MG63 (cell line): ENCODE results near the gene GRM6. TPM values are rescaled to one million over a fixed set of nuclear protein-coding genes. Genes with fewer than 3 reads are reported as not detected.

ENCODE experiments used
- DNase-seq: peaks from one replicate; pipeline ENCODE4 v3.0.0-alpha.2; 2020
- H3K27me3 ChIP-seq: fragments of 250-450 bp; sonication (Bioruptor Pico); 2 replicates; pipeline ENCODE4 v1.5.1; 2020; ENCODE audit warnings: mild to moderate bottlenecking, moderate library complexity
- H3K36me3 ChIP-seq: fragments of 250-450 bp; sonication (Bioruptor Pico); 2 replicates; pipeline ENCODE4 v1.5.1; 2020; ENCODE audit warnings: mild to moderate bottlenecking, moderate library complexity
- H3K4me3 ChIP-seq: fragments of 250-450 bp; sonication (Bioruptor Pico); 2 replicates; pipeline ENCODE4 v1.5.1; 2020; ENCODE audit warnings: mild to moderate bottlenecking, moderate library complexity
- H3K9me3 ChIP-seq: fragments of 250-450 bp; sonication (Bioruptor Pico); 2 replicates; pipeline ENCODE4 v1.5.1; 2020; ENCODE audit warnings: mild to moderate bottlenecking, moderate library complexity
- total RNA-seq: library from RNA; depleted of rRNA; stranded (reverse); fragments of >200 nt; shearing (Covaris generic); gene quantifications from 2 replicates; pipeline ENCODE4 v1.2.3, GENCODE V29; 2014; ENCODE audit warnings: low replicate concordance; rRNA removed

The GRM6 gene
- total RNA-seq, 1 experiment from 2014 or later: not detected

DNA sequence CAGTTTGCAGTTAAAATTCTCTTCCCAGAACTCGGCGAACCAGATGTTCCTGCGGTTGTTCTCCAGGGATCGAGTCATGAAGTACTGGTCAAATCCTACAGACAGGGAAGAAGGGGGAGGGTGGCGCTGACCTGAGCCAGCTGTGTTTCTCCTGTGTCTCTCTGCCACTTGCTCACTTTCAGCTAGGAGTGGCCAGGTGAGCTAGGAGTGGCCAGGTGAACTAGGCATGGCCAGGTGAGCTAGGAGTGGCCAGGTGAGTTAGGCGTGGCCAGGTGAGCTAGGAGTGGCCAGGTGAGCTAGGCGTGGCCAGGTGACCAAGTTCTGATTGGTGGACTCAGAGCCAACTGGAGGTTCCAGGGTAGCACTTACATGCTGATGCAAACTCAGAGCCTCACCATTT, 5.8 kb downstream of the GRM6 start:
- no peaks in the 10 kb centered on the region for H3K36me3 ChIP-seq

GRCh38 chr5:178988436-178989220, 6.5 kb downstream of the GRM6 start:
- no peak for DNase-seq
- peaks cover 9% of the 10 kb centered on the region for H3K9me3 ChIP-seq
- no peak overlapping the region for H3K4me3 ChIP-seq
- H3K27me3 ChIP-seq: no peaks in the 10 kb centered on the region
- no peaks in the 10 kb centered on the region for H3K36me3 ChIP-seq

More for the DNA sequence above, 5.8 kb downstream of the GRM6 start:
- DNase-seq: no peak
- Histone ChIP-seq H3K9me3 (peaks cover 9% of the 10 kb centered on the region), H3K4me3 (no peak overlapping the region), H3K27me3 (peaks cover 2% of the 10 kb centered on the region; the same call in 1 of the 2 replicates)

DNA sequence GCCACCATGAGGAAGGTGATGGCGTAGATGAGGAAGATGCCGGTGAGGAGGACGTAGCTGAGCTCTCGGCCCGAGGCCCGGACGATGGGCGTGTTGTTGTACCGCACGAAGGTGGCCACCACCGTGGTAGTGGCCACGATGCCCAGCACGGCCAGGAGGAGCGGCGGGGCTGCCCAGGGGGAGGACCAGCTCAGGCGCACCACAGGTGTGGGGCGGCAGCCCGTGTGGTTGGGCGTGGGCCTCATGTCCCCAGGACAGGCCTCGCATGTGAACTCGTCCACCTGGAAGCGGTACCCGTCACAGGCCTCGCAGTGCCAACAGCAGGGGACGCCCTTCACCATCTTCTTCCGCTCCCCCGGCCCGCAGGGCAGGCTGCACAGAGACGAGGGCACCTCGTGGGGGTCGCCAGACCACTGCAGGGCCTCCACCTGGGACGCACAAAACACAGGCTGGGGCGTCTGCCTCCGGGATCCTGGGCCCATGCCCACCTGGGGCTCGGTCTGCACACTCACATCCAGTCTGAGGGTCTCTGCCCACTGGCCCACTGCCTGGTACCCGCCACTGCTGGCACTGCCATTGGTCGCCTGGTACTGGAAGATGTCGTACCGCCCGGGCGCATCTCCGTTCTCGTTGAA, 8.7 kb downstream of the GRM6 start:
- Histone ChIP-seq H3K27me3 (no peaks in the 10 kb centered on the region), H3K36me3 (no peaks in the 10 kb centered on the region), H3K9me3 (peaks cover 9% of the 10 kb centered on the region), H3K4me3 (no peak overlapping the region)
- no peak for DNase-seq

GRCh38 chr5:178984145-178985072, 10.7 kb downstream of the GRM6 start:
- peaks cover 9% of the 10 kb centered on the region for H3K9me3 ChIP-seq
- no peak for DNase-seq

DNA sequence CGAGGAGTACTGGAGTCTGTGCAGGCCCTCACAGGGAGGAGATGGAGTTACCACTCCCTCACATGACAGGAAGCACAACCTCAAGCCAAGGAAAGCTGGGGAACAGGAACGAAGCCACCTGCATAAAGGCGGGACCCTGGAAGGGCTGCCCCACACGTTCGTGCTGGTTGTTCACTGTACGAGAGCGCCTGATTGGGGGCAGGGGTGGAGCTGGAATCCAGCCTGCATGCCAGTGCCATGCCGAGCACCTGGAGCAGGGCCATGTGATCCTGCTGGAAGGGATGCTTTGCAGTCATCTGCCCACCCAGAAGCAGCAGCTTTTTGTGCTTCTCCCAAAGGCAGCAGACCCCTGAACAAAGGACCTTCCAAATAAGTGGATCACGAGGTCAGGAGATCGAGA, 11.4 kb downstream of the GRM6 start:
- no peaks in the 10 kb centered on the region for H3K36me3 ChIP-seq
- no peak for DNase-seq
- H3K27me3 ChIP-seq: no peaks in the 10 kb centered on the region; the same call in 1 of the 2 replicates
- H3K9me3 ChIP-seq: peaks cover 9% of the 10 kb centered on the region
- H3K4me3 ChIP-seq: no peak overlapping the region

More at GRCh38 chr5:178984145-178985072, 10.7 kb downstream of the GRM6 start:
- H3K36me3 ChIP-seq: no peaks in the 10 kb centered on the region
- H3K27me3 ChIP-seq: no peaks in the 10 kb centered on the region; the same call in 1 of the 2 replicates
- H3K4me3 ChIP-seq: no peak overlapping the region

DNA sequence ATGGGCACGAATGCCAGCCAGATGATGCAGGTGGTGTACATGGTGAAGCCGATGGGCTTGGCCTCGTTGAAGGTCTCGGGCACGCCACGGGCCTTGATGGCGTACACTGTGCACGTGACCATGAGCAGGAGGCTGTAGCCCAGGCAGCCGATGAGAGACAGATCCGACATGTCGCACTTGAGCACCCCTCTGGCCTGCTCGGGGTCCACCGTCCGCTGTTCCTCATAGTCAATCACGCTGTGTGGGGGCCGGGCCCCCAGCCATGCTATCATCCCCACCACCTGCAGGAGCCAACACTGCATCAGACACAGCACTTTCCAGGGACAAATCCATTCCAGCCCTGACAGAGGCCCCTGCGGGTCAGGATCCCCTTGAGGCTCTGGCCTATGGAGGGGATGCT, 12.2 kb downstream of the GRM6 start:
- Histone ChIP-seq H3K36me3 (no peaks in the 10 kb centered on the region), H3K9me3 (peaks cover 9% of the 10 kb centered on the region), H3K27me3 (no peaks in the 10 kb centered on the region; the same call in 1 of the 2 replicates), H3K4me3 (no peak overlapping the region)
- no peak for DNase-seq

GRCh38 chr5:178981381-178981780, 13.7 kb downstream of the GRM6 start:
- Histone ChIP-seq H3K9me3 (peaks cover 4% of the 10 kb centered on the region), H3K27me3 (no peaks in the 10 kb centered on the region; the same call in 1 of the 2 replicates), H3K36me3 (no peaks in the 10 kb centered on the region), H3K4me3 (no peak overlapping the region)
- DNase-seq: no peak

GRCh38 chr5:178965465-178966055, 29.6 kb downstream of the GRM6 start:
- Histone ChIP-seq H3K36me3 (no peaks in the 10 kb centered on the region), H3K4me3 (no peak overlapping the region), H3K9me3 (peaks cover 80% of the 10 kb centered on the region), H3K27me3 (no peaks in the 10 kb centered on the region)
- DNase-seq: no peak

GRCh38 chr5:178941361-178941760, 53.8 kb downstream of the GRM6 start:
- Histone ChIP-seq H3K36me3 (no peaks in the 10 kb centered on the region), H3K4me3 (no peak overlapping the region), H3K27me3 (no peaks in the 10 kb centered on the region), H3K9me3 (peaks cover 79% of the 10 kb centered on the region)
- DNase-seq: no peak

DNA sequence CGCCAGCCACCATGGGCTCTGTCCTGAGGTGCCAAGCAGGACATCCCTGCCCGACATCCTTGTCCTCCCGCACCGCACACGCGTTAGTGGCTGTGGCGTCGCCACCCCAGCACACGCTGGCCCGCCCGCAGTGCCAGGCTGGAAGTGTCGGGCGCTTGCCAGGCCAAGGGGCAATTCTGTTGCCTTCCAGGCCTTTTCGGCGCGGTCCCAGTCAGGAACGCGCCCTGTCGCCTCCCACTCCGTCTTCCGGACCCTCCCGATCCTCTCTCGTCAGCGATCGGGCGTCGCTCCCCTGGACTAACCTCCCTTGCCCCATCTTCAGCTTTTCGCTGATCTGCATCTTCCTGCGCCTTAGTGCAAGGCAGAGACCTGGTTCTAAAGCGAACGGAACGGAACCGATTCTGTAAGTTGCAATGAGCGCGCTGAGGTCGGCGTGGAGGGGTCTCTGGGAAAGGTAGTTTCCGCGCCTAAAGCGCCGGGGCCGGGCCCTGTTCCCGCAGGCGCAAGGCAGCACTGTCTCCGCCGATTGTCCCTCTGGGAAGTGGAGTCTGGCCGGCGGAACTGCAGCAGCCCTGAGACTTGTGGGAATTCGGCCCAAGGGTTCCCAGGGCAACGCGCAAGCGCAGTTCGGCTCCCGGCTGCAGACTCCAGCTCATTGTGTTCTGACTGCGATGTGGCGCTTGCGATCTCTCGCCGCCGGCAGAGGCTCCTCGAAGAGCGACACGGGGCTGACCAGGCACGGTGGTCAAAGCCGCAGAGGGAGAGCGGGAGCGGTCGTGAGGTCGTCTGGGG, 54.4 kb downstream of the GRM6 start, which contains the start of gene ZNF454:
Gene ZNF454, plus strand, starts transcription at position 630 of the 792 bp plus-strand sequence. CDS start 1,594 bp downstream, outside the sequence.
- no peaks in the 10 kb centered on the region for H3K36me3 ChIP-seq
- H3K4me3 ChIP-seq: no peak within 1 kb of the TSS
- no peak for DNase-seq
- no peaks in the 10 kb centered on the region for H3K27me3 ChIP-seq
- peaks cover 83% of the 10 kb centered on the region for H3K9me3 ChIP-seq

DNA sequence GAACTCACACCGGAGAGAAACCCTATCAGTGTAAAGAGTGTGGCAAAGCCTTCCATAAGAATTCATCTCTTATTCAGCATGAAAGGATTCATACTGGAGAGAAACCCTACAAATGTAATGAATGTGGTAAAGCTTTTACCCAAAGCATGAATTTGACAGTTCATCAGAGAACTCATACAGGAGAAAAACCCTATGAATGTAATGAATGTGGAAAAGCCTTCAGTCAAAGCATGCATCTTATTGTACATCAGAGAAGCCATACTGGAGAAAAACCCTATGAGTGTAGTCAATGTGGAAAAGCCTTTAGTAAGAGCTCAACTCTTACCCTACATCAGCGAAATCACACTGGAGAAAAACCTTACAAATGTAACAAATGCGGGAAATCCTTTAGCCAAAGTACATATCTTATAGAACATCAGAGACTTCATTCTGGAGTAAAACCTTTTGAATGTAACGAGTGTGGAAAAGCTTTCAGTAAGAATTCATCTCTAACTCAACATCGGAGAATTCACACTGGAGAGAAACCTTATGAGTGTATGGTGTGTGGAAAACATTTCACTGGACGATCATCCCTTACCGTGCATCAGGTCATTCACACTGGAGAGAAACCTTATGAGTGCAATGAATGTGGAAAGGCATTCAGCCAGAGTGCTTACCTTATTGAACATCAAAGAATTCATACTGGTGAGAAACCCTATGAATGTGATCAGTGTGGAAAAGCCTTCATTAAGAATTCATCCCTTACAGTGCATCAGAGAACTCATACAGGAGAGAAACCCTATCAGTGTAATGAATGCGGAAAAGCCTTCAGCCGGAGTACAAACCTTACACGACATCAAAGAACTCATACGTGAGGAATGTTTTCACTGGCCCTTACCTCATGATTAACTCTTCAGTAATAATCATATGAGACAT, 63.0 kb downstream of the GRM6 start:
- no peak for DNase-seq
- H3K36me3 ChIP-seq: no peaks in the 10 kb centered on the region
- H3K9me3 ChIP-seq: peaks cover 89% of the 10 kb centered on the region
- no peak overlapping the region for H3K4me3 ChIP-seq
- H3K27me3 ChIP-seq: no peaks in the 10 kb centered on the region

Other genes starting within 250 kb of the GRM6 start
- 6.9 and 15.8 TPM in 2 replicates for gene ZNF354B, start 135.4 kb downstream of the GRM6 start, total RNA-seq
- gene ZFP2, start 99.4 kb downstream of the GRM6 start, total RNA-seq: 0.03 and 24.9 TPM in 2 replicates
- gene ZNF454, start 54.1 kb downstream of the GRM6 start, total RNA-seq: not detected in 2 replicates
- 4.6 and 5.5 TPM in 2 replicates for gene ZNF879, start 28.5 kb upstream of the GRM6 start, total RNA-seq
- gene ZNF354C, start 65.1 kb upstream of the GRM6 start, total RNA-seq: 1.7 and 2.6 TPM in 2 replicates